Endothelial cell of umbilical vein (primary cell): ENCODE measurements around the gene ABR. TPM values are rescaled to one million over a fixed set of nuclear protein-coding genes. Genes with fewer than 3 reads are reported as not detected.

Experiments
- BruUV-seq: library from RNA; stranded (reverse); fragments of 400-500 nt; replicated peaks from 2 replicates; lab custom pipeline; 2021; lab: Mats Ljungman, UMichigan
- CTCF ChIA-PET: fragments of 300-600, 350-600 bp; sonication (Branson Sonifier 250); formaldehyde crosslinking; loops from one replicate; lab custom pipeline; 2021; ENCODE audit warnings: antibody characterized with exemption, inconsistent platforms; lab: Charles Lee
- POLR2A ChIA-PET: fragments of 300-600, 350-600 bp; sonication (Branson Sonifier 250); formaldehyde crosslinking; loops from one replicate; lab custom pipeline; 2021; ENCODE audit warnings: antibody characterized with exemption, inconsistent platforms; lab: Charles Lee
- DNase-seq: peaks from one replicate; pipeline ENCODE4 v3.0.0-alpha.2; 2011; ENCODE audit warnings: low read depth, low spot score
- FAIRE-seq: peaks from 2 replicates; lab custom pipeline; 2011; peaks lifted over from hg19 to GRCh38; lab: Jason Lieb, UNC
- H2AFZ ChIP-seq: 2 replicates; pipeline ENCODE4 v1.6.0; 2012; ENCODE audit warnings: low read depth, low read length, control low read depth, inconsistent platforms
- H3K27ac ChIP-seq: 2 replicates; pipeline ENCODE4 v1.5.1; 2011; ENCODE audit warnings: low read depth, mild to moderate bottlenecking, control low read depth, low read length, moderate library complexity; ENCODE audit not compliant: insufficient read depth
- H3K27me3 ChIP-seq, 2 experiments: 2 replicates each; pipeline versions ENCODE4 v1.6.0 to v1.6.1; 2011; ENCODE audit warnings: low read length in 2 of 2, mixed read lengths in 1 of 2; ENCODE audit not compliant: control insufficient read depth in 2 of 2, insufficient read depth in 2 of 2
- H3K36me3 ChIP-seq, 2 experiments: 2 replicates in 1 of 2; 3 replicates in 1 of 2; pipeline ENCODE4 v1.5.1; 2011; ENCODE audit warnings: low read length in 2 of 2, mild to moderate bottlenecking in 1 of 2, moderate library complexity in 1 of 2; ENCODE audit not compliant: control insufficient read depth in 2 of 2, insufficient read depth in 2 of 2; ENCODE audit errors: extremely low read depth in 1 of 2
- H3K4me1 ChIP-seq: 3 replicates; pipeline ENCODE4 v1.5.1; 2011; ENCODE audit warnings: mild to moderate bottlenecking, low read length; ENCODE audit not compliant: control insufficient read depth, insufficient read depth; ENCODE audit errors: extremely low read depth
- H3K4me2 ChIP-seq: 2 replicates; pipeline ENCODE4 v1.6.1; 2011; ENCODE audit warnings: low read length, control low read depth, mixed read lengths; ENCODE audit not compliant: insufficient read depth
- H3K4me3 ChIP-seq, 3 experiments: fragments of 200-600 bp in 1 of 3; sonication (generic), shearing (Covaris generic) in 1 of 3; replicated peaks in 1 of 3; 2 replicates each; pipeline ENCODE4 v1.5.1; 2011 to 2016; ENCODE audit warnings: control low read depth in 3 of 3, low read length in 3 of 3, mild to moderate bottlenecking in 2 of 3, inconsistent platforms in 1 of 3, low read depth in 1 of 3, moderate library complexity in 1 of 3; ENCODE audit not compliant: insufficient read depth in 1 of 3
- H3K79me2 ChIP-seq: 2 replicates; pipeline ENCODE4 v1.6.0; 2012; ENCODE audit warnings: low read length, inconsistent platforms; ENCODE audit not compliant: control insufficient read depth, insufficient read depth
- H3K9ac ChIP-seq: replicated peaks from 2 replicates; pipeline ENCODE3; 2011; ENCODE audit warnings: low read length, control low read depth; ENCODE audit not compliant: insufficient read depth; ENCODE audit errors: extremely low read depth
- H3K9me1 ChIP-seq: replicated peaks from 3 replicates; pipeline ENCODE4 v1.6.0; 2011; ENCODE audit warnings: mild to moderate bottlenecking, low read length; ENCODE audit not compliant: control insufficient read depth, insufficient read depth; ENCODE audit errors: extremely low read depth
- H3K9me3 ChIP-seq: replicated peaks from 2 replicates; pipeline ENCODE4 v1.5.1; 2012; ENCODE audit warnings: low read length, inconsistent platforms; ENCODE audit not compliant: control insufficient read depth, insufficient read depth
- H4K20me1 ChIP-seq: replicated peaks from 2 replicates; pipeline ENCODE3; 2011; ENCODE audit warnings: mild to moderate bottlenecking, low read length; ENCODE audit not compliant: control insufficient read depth, insufficient read depth; ENCODE audit errors: extremely low read depth
- CTCF ChIP-seq, 2 donors: IDR thresholded peaks; 1 replicate in 1 of 2; 2 replicates in 1 of 2; pipeline ENCODE4 v1.5.1; 2011; ENCODE audit warnings: low read length in 2 of 2, mild to moderate bottlenecking in 2 of 2, moderate library complexity in 2 of 2, control low read depth in 1 of 2, inconsistent platforms in 1 of 2, low read depth in 1 of 2; ENCODE audit not compliant: insufficient read depth in 1 of 2; ENCODE audit errors: extremely low read depth in 1 of 2
- EZH2 ChIP-seq: IDR thresholded peaks from 2 replicates; pipeline ENCODE4 v1.6.1; 2012; ENCODE audit warnings: borderline replicate concordance, low read depth, mild to moderate bottlenecking, moderate library complexity, low read length, inconsistent platforms; ENCODE audit not compliant: severe bottlenecking
- FOS ChIP-seq: IDR thresholded peaks from 2 replicates; pipeline ENCODE4 v1.6.1; 2011; ENCODE audit warnings: mild to moderate bottlenecking, low read length, moderate library complexity, borderline replicate concordance; ENCODE audit not compliant: insufficient read depth
- GATA2 ChIP-seq: IDR thresholded peaks from 2 replicates; pipeline ENCODE4 v1.7.0; 2011; ENCODE audit warnings: low read depth, mild to moderate bottlenecking, moderate library complexity, mixed read lengths, low read length; ENCODE audit not compliant: insufficient read length, insufficient read depth
- JUN ChIP-seq: IDR thresholded peaks from 2 replicates; pipeline ENCODE4 v1.6.1; 2011; ENCODE audit warnings: borderline replicate concordance, low read depth; ENCODE audit not compliant: insufficient read length, insufficient read depth
- MAX ChIP-seq: IDR thresholded peaks from 2 replicates; pipeline ENCODE4 v1.6.1; 2011; ENCODE audit not compliant: insufficient read depth, insufficient read length
- MYC ChIP-seq: IDR thresholded peaks from one replicate; pipeline ENCODE4 v1.6.1; 2011; ENCODE audit warnings: mild to moderate bottlenecking, low read depth, low read length
- POLR2A ChIP-seq: IDR thresholded peaks from 2 replicates; pipeline ENCODE4 v1.6.1; 2012; ENCODE audit warnings: low read depth, mild to moderate bottlenecking, control low read depth, low read length
- POLR2AphosphoS5 ChIP-seq: IDR thresholded peaks from 2 replicates; pipeline ENCODE4 v1.6.1; 2012; ENCODE audit warnings: low read depth, mild to moderate bottlenecking, control low read depth, low read length, moderate library complexity; ENCODE audit not compliant: insufficient read depth
- dilution Hi-C: fragments of 300-500 bp; cut with MboI; formaldehyde crosslinking; loops from one replicate; pipeline ENCODE4 v1.15.0; 2019; ENCODE audit warnings: low sequenced_read_pairs; ENCODE audit not compliant: extremely low pct_ligation_motif_present
- intact Hi-C: fragments of 100-400 bp; cut with micrococcal nuclease; formaldehyde crosslinking; loops from one replicate; pipeline ENCODE4 v1.10.0; 2022
- polyA plus RNA-seq, 4 experiments: library from polyadenylated mRNA; depleted of rRNA in 3 of 4; stranded (reverse) in 3 of 4; unstranded in 1 of 4; fragments of >200 nt; gene quantifications; 2 replicates each; pipeline versions ENCODE4 v1.2.1 to v1.2.3, GENCODE V29; 2011 to 2012; ENCODE audit warnings: missing spikeins in 1 of 4
- total RNA-seq: library from RNA; stranded (reverse); gene quantifications from 2 replicates; pipeline ENCODE4 v1.2.3, GENCODE V29; 2021

ABR gene
- total and polyA plus RNA-seq, 2 donors (not counting 3 experiments of a cell fraction or from before 2014, with no cell fraction given): 83.5 to 96.8 TPM

- Histone ChIP-seq H3K27ac (no peak overlapping the region), H3K27me3 (no peaks in the 10 kb centered on the region), H3K79me2 (no peaks in the 10 kb centered on the region), H3K4me3 (no peak overlapping the region), H3K36me3 (peaks cover 3 to 30% of the 10 kb centered on the region in 2 experiments), H3K4me1 (no peaks in the 10 kb centered on the region), H3K9me1 (no peaks in the 10 kb centered on the region), H3K4me2 (no peak overlapping the region), H2AFZ (no peak overlapping the region), H3K9ac (no peak overlapping the region), H3K9me3 (no peaks in the 10 kb centered on the region), H4K20me1 (no peaks in the 10 kb centered on the region)
- no TSS peak for BruUV-seq
- ChIA-PET CTCF (interaction anchor here (0.5 to 0.7 kb wide), 3 partner anchors 23 to 92 kb away, joined by 3 read pairs; no protein-coding TSS in a partner anchor), POLR2A (no interaction called here)
- dilution Hi-C loops (no loop called here), intact Hi-C loops (no loop called here)
- no peak for FAIRE-seq
- TF ChIP-seq POLR2A (no peak), FOS (no peak)
- no peak for DNase-seq
Measured at GRCh38 chr17:1072551-1072961, 107.2 kb downstream of the ABR start.

- no peak for DNase-seq
- no peaks in the 10 kb centered on the region for H3K27me3 ChIP-seq
- no peaks in the 10 kb centered on the region for H3K79me2 ChIP-seq
- TF ChIP-seq MYC: no peak
- TF ChIP-seq CTCF (IDR thresholded peaks at IDR 0.05; ENCODE audit: extremely low read depth in 1 of 2, insufficient read depth in 1 of 2, low read depth in 1 of 2, low read length in 2 of 2): no peak
- TF ChIP-seq EZH2: no peak
- TF ChIP-seq FOS: no peak
- no peak for TF ChIP-seq POLR2A
- no peak for TF ChIP-seq JUN
- no peak for TF ChIP-seq POLR2AphosphoS5
- TF ChIP-seq GATA2: no peak
- no peak for TF ChIP-seq MAX
- dilution Hi-C loops: no loop called here
- H3K4me1 ChIP-seq: no peaks in the 10 kb centered on the region
- H3K9me1 ChIP-seq: no peaks in the 10 kb centered on the region
- no peaks in the 10 kb centered on the region for H4K20me1 ChIP-seq
- CTCF ChIA-PET: interaction anchor here (1.2 kb wide), 1 partner anchor 9 kb away, joined by 3 read pairs; no protein-coding TSS in a partner anchor
- H3K4me3 ChIP-seq: no peak overlapping the region
- no peak overlapping the region for H3K27ac ChIP-seq
- BruUV-seq: no TSS peak
- peaks cover 3 to 31% of the 10 kb centered on the region in 2 experiments for H3K36me3 ChIP-seq
- no peaks in the 10 kb centered on the region for H3K9me3 ChIP-seq
- FAIRE-seq: no peak
- intact Hi-C loops: no loop called here
- H2AFZ ChIP-seq: no peak overlapping the region
- H3K9ac ChIP-seq: no peak overlapping the region
- no peak overlapping the region for H3K4me2 ChIP-seq
- POLR2A ChIA-PET: no interaction called here
Measured at GRCh38 chr17:1071103-1071825, 108.5 kb downstream of the ABR start.
